WTC11 (cell line): Measurements from ENCODE around the gene GTPBP3. TPM values are rescaled to one million over a fixed set of nuclear protein-coding genes. Genes with fewer than 3 reads are reported as not detected.

Experiments used
- ATAC-seq: fragments of 200-7000 bp; cut with Tn5 transposase; 2 replicates; pipeline ENCODE4 v1.10.0; 2021; ENCODE audit warnings: mild to moderate bottlenecking, moderate library complexity
- CTCF ChIA-PET: fragments of 300-600 bp; sonication (Branson Sonifier 250); formaldehyde crosslinking; loops from one replicate; lab custom pipeline; 2021; ENCODE audit warnings: antibody characterized with exemption; lab: Charles Lee
- POLR2A ChIA-PET: fragments of 350-600 bp; sonication (Branson Sonifier 250); formaldehyde crosslinking; loops from one replicate; lab custom pipeline; 2021; ENCODE audit warnings: antibody characterized with exemption; lab: Charles Lee
- DNase-seq: peaks from one replicate; pipeline ENCODE4 v3.0.0; 2021; ENCODE audit warnings: low spot score
- H3K27ac Mint-ChIP-seq: 2 replicates; pipeline ENCODE4 v1.8.0; 2021; ENCODE audit warnings: mixed read lengths
- H3K27me3 Mint-ChIP-seq: 2 replicates; pipeline ENCODE4 v1.8.0; 2021; ENCODE audit warnings: low read depth, mild to moderate bottlenecking, moderate library complexity, mixed read lengths
- H3K36me3 Mint-ChIP-seq: 2 replicates; pipeline ENCODE4 v1.8.0; 2021; ENCODE audit warnings: mixed read lengths
- H3K4me1 Mint-ChIP-seq: 2 replicates; pipeline ENCODE4 v1.8.0; 2022; ENCODE audit warnings: mixed read lengths
- H3K4me3 Mint-ChIP-seq: 2 replicates; pipeline ENCODE4 v1.8.0; 2021; ENCODE audit warnings: mild to moderate bottlenecking, moderate library complexity, mixed read lengths
- H3K9me3 Mint-ChIP-seq: 2 replicates; pipeline ENCODE4 v1.8.0; 2021; ENCODE audit warnings: mixed read lengths
- AR ChIP-seq: fragments of 250-450 bp; sonication (Bioruptor Pico); IDR thresholded peaks from 2 replicates; pipeline ENCODE4 v1.9.0; 2021; ENCODE audit warnings: mild to moderate bottlenecking
- CDX4 ChIP-seq: fragments of 250-450 bp; sonication (Bioruptor Pico); IDR thresholded peaks from 2 replicates; pipeline ENCODE4 v1.9.0; 2021; ENCODE audit warnings: moderate library complexity, mild to moderate bottlenecking, inconsistent platforms, borderline replicate concordance
- CTCF ChIP-seq: fragments of 200-600 bp; IDR thresholded peaks from 2 replicates; pipeline ENCODE4 v1.8.0; 2022; ENCODE audit warnings: antibody characterized with exemption
- E2F1 ChIP-seq: sonication (generic); formaldehyde crosslinking; IDR thresholded peaks from 2 replicates; pipeline ENCODE4 v1.8.0; 2022; ENCODE audit warnings: mild to moderate bottlenecking, missing genetic modification reagents
- EMX1 ChIP-seq: fragments of 250-450 bp; sonication (Bioruptor Pico); IDR thresholded peaks from 2 replicates; pipeline ENCODE4 v1.8.0; 2021; ENCODE audit warnings: mild to moderate bottlenecking
- ESRRA ChIP-seq: sonication (generic); formaldehyde crosslinking; IDR thresholded peaks from 2 replicates; pipeline ENCODE4 v1.8.1; 2022; ENCODE audit warnings: mild to moderate bottlenecking, missing genetic modification reagents, borderline replicate concordance
- IRF1 ChIP-seq: sonication (generic); formaldehyde crosslinking; IDR thresholded peaks from 2 replicates; pipeline ENCODE4 v1.8.0; 2023; ENCODE audit warnings: missing genetic modification reagents
- JUN ChIP-seq: sonication (generic); formaldehyde crosslinking; IDR thresholded peaks from 2 replicates; pipeline ENCODE4 v1.8.0; 2023; ENCODE audit warnings: mild to moderate bottlenecking, missing genetic modification reagents
- MXD4 ChIP-seq: fragments of 250-450 bp; sonication (Bioruptor Pico); IDR thresholded peaks from 2 replicates; pipeline ENCODE4 v1.8.0; 2021; ENCODE audit warnings: mild to moderate bottlenecking, moderate library complexity, borderline replicate concordance
- OVOL2 ChIP-seq: fragments of 250-450 bp; sonication (Bioruptor Pico); IDR thresholded peaks from 2 replicates; pipeline ENCODE4 v1.9.0; 2021; ENCODE audit warnings: mild to moderate bottlenecking, borderline replicate concordance
- SMAD4 ChIP-seq: sonication (generic); formaldehyde crosslinking; IDR thresholded peaks from 2 replicates; pipeline ENCODE4 v1.8.0; 2022; ENCODE audit warnings: mild to moderate bottlenecking, missing genetic modification reagents
- ZBTB21 ChIP-seq: sonication (generic); formaldehyde crosslinking; IDR thresholded peaks from 2 replicates; pipeline ENCODE4 v1.8.1; 2023; ENCODE audit warnings: mild to moderate bottlenecking, missing genetic modification reagents, borderline replicate concordance
- ZBTB43 ChIP-seq: sonication (generic); formaldehyde crosslinking; IDR thresholded peaks from 2 replicates; pipeline ENCODE4 v1.8.1; 2023; ENCODE audit warnings: mild to moderate bottlenecking, missing genetic modification reagents
- ZMAT4 ChIP-seq: fragments of 250-450 bp; sonication (Bioruptor Pico); IDR thresholded peaks from 2 replicates; pipeline ENCODE4 v1.9.0; 2021; ENCODE audit warnings: mild to moderate bottlenecking
- ZNF121 ChIP-seq: sonication (generic); formaldehyde crosslinking; IDR thresholded peaks from 2 replicates; pipeline ENCODE4 v1.8.0; 2023; ENCODE audit warnings: missing genetic modification reagents
- ZNF281 ChIP-seq: sonication (generic); formaldehyde crosslinking; IDR thresholded peaks from 2 replicates; pipeline ENCODE4 v1.8.0; 2023; ENCODE audit warnings: mild to moderate bottlenecking, missing genetic modification reagents
- ZNF416 ChIP-seq: fragments of 250-450 bp; sonication (Bioruptor Pico); IDR thresholded peaks from 2 replicates; pipeline ENCODE4 v1.9.0; 2021; ENCODE audit warnings: mild to moderate bottlenecking, inconsistent platforms
- ZNF425 ChIP-seq: fragments of 250-450 bp; sonication (Bioruptor Pico); conservative IDR thresholded peaks from 2 replicates; pipeline ENCODE4 v1.9.0; 2021; ENCODE audit warnings: mild to moderate bottlenecking
- total RNA-seq: library from RNA; stranded (reverse); gene quantifications from 3 replicates; pipeline ENCODE4 v1.2.3, GENCODE V29; 2021

GTPBP3 gene
- total RNA-seq, 1 experiment from 2014 or later: 93.0 TPM

- DNase-seq: no peak
- Mint-ChIP-seq H3K4me3 (no peak overlapping the region), H3K36me3 (peaks cover 18% of the 10 kb centered on the region), H3K4me1 (peaks cover 8% of the 10 kb centered on the region; the same call in 1 of the 2 replicates), H3K27ac (peak overlapping the region; percentile 97)
- POLR2A ChIA-PET: interaction anchor here (1.2 to 1.7 kb wide), 3 partner anchors 12 to 74 kb away, joined by 3 to 8 read pairs (median 5); partner anchors contain the start of gene DDA1
- TF ChIP-seq EMX1 (CRISPR knock-in tag) (no peak), ZBTB21 (CRISPR knock-in tag) (no peak), MXD4 (CRISPR knock-in tag) (no peak), ESRRA (CRISPR knock-in tag) (no peak), JUN (CRISPR knock-in tag) (no peak)
- TF ChIP-seq, all 79 proteins: peak for 0
- no peak for ATAC-seq
- Mint-ChIP-seq H3K9me3 (no peaks in the 10 kb centered on the region), H3K27me3 (no peaks in the 10 kb centered on the region)
- CTCF ChIA-PET: interaction anchor here (0.5 to 1.9 kb wide), 4 partner anchors 11 to 17 kb away, joined by 3 to 6 read pairs (median 3); partner anchors contain the start of genes ANO8 and DDA1
These were observed 15.5 kb upstream of the GTPBP3 start for GRCh38 chr19:17321655-17322489.

GRCh38 chr19:17322854-17323253 is 14.5 kb upstream of the GTPBP3 start:
- peaks cover 14% of the 10 kb centered on the region for H3K4me1 Mint-ChIP-seq
- DNase-seq: no peak
- ATAC-seq: no peak
- CTCF ChIA-PET: interaction anchor here (0.5 to 1.9 kb wide), 2 partner anchors 14 to 18 kb away, joined by 3 to 6 read pairs; partner anchors contain the start of gene DDA1
- no peaks in the 10 kb centered on the region for H3K27me3 Mint-ChIP-seq
- H3K4me3 Mint-ChIP-seq: no peak overlapping the region
- H3K27ac Mint-ChIP-seq: peak overlapping the region; percentile 97
- peaks cover 17% of the 10 kb centered on the region for H3K36me3 Mint-ChIP-seq
- no peaks in the 10 kb centered on the region for H3K9me3 Mint-ChIP-seq
- POLR2A ChIA-PET: no interaction called here
- TF ChIP-seq IRF1 (CRISPR knock-in tag) (no peak), ZNF121 (CRISPR knock-in tag) (no peak), ZBTB43 (CRISPR knock-in tag) (no peak), ZNF416 (CRISPR knock-in tag) (no peak), SMAD4 (CRISPR knock-in tag) (no peak), EMX1 (CRISPR knock-in tag) (no peak), CDX4 (no peak), ZNF281 (no peak), ZMAT4 (no peak), ZNF425 (CRISPR knock-in tag) (no peak), OVOL2 (CRISPR knock-in tag) (no peak), AR (CRISPR knock-in tag) (no peak), CTCF (no peak), E2F1 (CRISPR knock-in tag) (no peak)
